ENCODE measurements around the gene ATOX1.

GRCh38 chr5:151695464-151695863 is 63.0 kb downstream of the ATOX1 start:
- TF ChIP-seq CTCF (conservative IDR thresholded peaks at IDR 0.05 in 1 of 2, IDR thresholded peaks at IDR 0.05 in 1 of 2; ENCODE audit: extremely low read depth in 1 of 2, insufficient read depth in 1 of 2, low read depth in 1 of 2, low read length in 2 of 2): no peak
- TF ChIP-seq EZH2 (IDR thresholded peaks at IDR 0.05; ENCODE audit: borderline replicate concordance, low read length): no peak
